ENCODE data around the gene CHST4.
"Not testable (repeated sequence)": the region's sequence is repeated elsewhere in the genome, so short reads cannot be mapped to it uniquely, and the experiment has no call there.

The CHST4 gene

DNA sequence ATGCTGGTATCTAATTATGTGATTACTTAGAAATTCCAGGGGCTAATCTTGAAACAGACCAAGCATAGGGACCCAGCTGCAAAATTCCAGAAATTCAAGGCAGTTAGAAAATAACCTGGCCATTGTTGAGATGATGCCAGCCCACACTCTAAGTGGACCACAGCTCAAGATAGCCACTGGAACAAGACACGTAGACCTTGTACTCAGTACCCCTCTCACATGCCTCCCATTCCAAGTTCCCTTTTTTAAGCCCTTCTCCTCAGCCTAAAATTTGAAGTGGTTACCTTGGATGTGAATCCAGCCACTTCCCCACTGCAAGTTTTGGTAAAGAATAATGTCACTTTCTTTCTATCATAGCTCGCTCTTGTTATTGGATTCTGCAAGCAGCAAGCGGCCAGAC lies 33.0 kb upstream of the CHST4 start:
- Histone ChIP-seq H3K27ac (no peak overlapping the region), H3K36me3 (replicated peaks) (no peaks in the 10 kb centered on the region), H3K27me3 (replicated peaks) (no peaks in the 10 kb centered on the region), H3K4me3 (ENCODE audit: low read depth, low read length) (no peak overlapping the region)
- DNase-seq: no peak
- TF ChIP-seq CTCF (IDR thresholded peaks at IDR 0.05; ENCODE audit: low read depth, low read length, missing control alignments): no peak
- in situ Hi-C loops (cut with HindIII; ENCODE audit: low pct_ligation_motif_present, low sequenced_read_pairs): no loop called here

- H3K27ac ChIP-seq: no peak overlapping the region
- no peak for DNase-seq
- in situ Hi-C loops (cut with HindIII; ENCODE audit: low pct_ligation_motif_present, low sequenced_read_pairs): no loop called here
- H3K4me3 ChIP-seq (ENCODE audit: low read depth, low read length): no peak overlapping the region
- H3K27me3 ChIP-seq (replicated peaks): no peaks in the 10 kb centered on the region
- no peaks in the 10 kb centered on the region for H3K36me3 ChIP-seq (replicated peaks)
- TF ChIP-seq CTCF (IDR thresholded peaks at IDR 0.05; ENCODE audit: low read depth, low read length, missing control alignments): no peak
Observed at GRCh38 chr16:71498031-71498430, 28.2 kb upstream of the CHST4 start.

DNA sequence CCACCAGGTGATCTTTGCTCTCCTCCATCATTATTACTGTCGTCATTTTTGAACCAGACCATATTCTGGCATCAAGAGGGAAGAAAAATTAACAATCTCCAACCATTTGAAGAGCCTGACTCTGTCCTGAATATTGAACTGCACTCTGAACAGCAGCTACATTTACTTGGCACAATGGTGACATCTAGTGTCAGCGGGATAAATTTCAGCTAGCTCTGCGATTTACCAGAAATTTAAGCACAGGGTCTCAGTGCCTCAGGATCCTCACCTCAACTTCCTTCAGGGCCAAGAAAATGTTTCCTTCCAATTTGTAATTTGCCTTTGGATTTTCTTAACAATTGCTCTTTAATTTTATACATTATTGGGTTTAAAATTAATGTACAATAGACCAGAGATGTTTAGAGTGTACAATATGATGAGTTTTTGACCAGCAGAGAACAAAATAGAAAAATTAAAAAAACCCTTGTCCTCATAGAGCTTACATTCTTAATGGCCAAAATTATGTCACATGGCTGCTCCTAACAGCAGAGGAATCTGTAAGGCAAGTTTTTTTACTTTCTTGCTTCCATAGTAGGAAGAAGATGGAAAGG lies 26.4 kb upstream of the CHST4 start:
- H3K4me3 ChIP-seq (ENCODE audit: low read depth, low read length): no peak overlapping the region
- peak; percentile 73 for TF ChIP-seq CTCF (IDR thresholded peaks at IDR 0.05; ENCODE audit: low read depth, low read length, missing control alignments)
- H3K27me3 ChIP-seq (replicated peaks): no peaks in the 10 kb centered on the region
- H3K27ac ChIP-seq: no peak overlapping the region
- H3K36me3 ChIP-seq (replicated peaks): no peaks in the 10 kb centered on the region
- peak; percentile 59 for DNase-seq
- in situ Hi-C loops (cut with HindIII; ENCODE audit: low pct_ligation_motif_present, low sequenced_read_pairs): no loop called here

DNA sequence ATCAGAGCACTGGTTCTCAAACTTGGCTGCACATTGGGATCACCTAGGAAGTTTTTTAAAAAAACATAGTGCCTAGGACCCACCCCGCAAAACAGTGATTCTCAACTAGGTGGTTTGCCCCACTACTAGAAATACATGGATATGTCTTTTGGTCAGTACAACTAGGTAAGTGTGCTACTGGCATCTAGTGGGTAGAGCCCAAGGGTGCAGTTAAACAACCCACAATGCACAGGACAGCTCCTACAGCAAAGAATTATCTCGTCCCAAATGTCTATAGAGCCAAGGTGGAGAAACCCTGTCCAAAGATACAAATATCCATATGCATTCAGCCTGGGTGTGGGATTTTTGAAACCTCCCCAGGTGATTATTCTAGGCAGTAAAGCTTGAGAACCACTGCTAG lies 25.3 kb upstream of the CHST4 start:
- no peak for DNase-seq
- Histone ChIP-seq H3K27me3 (replicated peaks) (no peaks in the 10 kb centered on the region), H3K36me3 (replicated peaks) (no peaks in the 10 kb centered on the region), H3K27ac (no peak overlapping the region), H3K4me3 (ENCODE audit: low read depth, low read length) (no peak overlapping the region)
- TF ChIP-seq CTCF (IDR thresholded peaks at IDR 0.05; ENCODE audit: low read depth, low read length, missing control alignments): peak; percentile 4
- in situ Hi-C loops (cut with HindIII; ENCODE audit: low pct_ligation_motif_present, low sequenced_read_pairs): no loop called here

- TF ChIP-seq CTCF (IDR thresholded peaks at IDR 0.05; ENCODE audit: low read depth, low read length, missing control alignments): peak; percentile 27
- in situ Hi-C loops (cut with HindIII; ENCODE audit: low pct_ligation_motif_present, low sequenced_read_pairs): no loop called here
- Histone ChIP-seq H3K4me3 (ENCODE audit: low read depth, low read length) (no peak overlapping the region), H3K36me3 (replicated peaks) (no peaks in the 10 kb centered on the region), H3K27me3 (replicated peaks) (no peaks in the 10 kb centered on the region), H3K27ac (no peak overlapping the region)
- no peak for DNase-seq
Observed at GRCh38 chr16:71501547-71501946, 24.7 kb upstream of the CHST4 start.

- H3K4me3 ChIP-seq (ENCODE audit: low read depth, low read length); H3K36me3 ChIP-seq (replicated peaks); H3K27ac ChIP-seq; H3K27me3 ChIP-seq (replicated peaks); in situ Hi-C loops (cut with HindIII; ENCODE audit: low pct_ligation_motif_present, low sequenced_read_pairs); DNase-seq: not testable (repeated sequence)
Observed at GRCh38 chr16:71504051-71504450, 22.2 kb upstream of the CHST4 start.

All from brain microvascular endothelial cell (primary cell).